GM20000 (cell line): ENCODE measurements around the gene WNK2.
A peak's percentile ranks its signal among the peaks of the same experiment; 100 is the strongest.

Experiments used
- DNase-seq: peaks from one replicate; pipeline ENCODE4 v3.0.0; 2012; ENCODE audit warnings: low spot score
- TF ChIP-seq, protein P1 (sequence below): IDR thresholded peaks from 2 replicates; pipeline ENCODE4 v1.5.1; 2012; ENCODE audit warnings: mild to moderate bottlenecking, control low read depth; ENCODE audit errors: extremely low read depth, missing control alignments

WNK2 gene

DNA sequence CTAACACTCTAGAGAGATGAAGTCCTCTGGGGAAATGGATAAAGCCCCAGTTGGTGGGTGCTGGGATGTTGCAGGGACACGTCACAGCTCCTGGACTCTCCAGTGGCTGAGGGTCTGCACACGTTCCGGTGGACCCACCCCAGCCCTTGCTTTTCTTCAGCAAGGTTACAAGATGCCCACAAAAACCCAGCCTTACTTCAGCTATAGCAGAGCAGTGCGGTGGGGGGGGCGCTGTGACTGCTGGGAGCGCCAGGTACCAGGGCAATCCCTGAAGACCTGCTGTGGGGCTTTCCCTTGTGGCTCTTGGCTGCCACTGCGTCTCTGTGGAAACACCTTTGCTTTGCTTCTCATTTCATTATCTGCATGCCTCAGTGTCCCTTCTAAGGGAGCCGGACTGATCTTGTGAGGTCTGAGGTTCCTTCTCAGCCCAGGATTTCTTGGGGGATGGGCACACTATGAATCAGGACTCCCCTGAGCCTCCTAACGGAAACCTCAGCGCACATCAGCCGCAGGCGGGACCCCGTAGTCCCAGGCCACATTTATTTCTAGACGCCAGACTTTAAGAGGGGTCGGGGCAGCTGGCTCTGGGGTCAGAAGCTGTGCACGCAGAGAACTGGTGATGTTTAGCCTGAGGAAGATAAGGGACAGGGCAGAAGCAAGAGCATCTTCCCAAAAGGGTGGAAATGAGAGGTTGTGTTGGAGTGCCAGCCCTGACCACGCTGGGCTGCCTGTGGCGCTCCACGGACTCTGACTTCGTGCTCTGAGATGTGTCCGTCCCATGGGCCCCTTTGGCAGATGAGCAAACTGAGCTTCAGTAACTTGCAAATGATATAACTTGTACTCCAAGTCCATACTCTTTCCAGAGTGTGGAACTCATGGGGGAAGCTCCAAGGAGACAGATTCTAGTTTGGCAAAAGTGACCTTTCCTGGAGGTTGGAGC lies 106.8 kb downstream of the WNK2 start:
- TF ChIP-seq, protein P1, sequence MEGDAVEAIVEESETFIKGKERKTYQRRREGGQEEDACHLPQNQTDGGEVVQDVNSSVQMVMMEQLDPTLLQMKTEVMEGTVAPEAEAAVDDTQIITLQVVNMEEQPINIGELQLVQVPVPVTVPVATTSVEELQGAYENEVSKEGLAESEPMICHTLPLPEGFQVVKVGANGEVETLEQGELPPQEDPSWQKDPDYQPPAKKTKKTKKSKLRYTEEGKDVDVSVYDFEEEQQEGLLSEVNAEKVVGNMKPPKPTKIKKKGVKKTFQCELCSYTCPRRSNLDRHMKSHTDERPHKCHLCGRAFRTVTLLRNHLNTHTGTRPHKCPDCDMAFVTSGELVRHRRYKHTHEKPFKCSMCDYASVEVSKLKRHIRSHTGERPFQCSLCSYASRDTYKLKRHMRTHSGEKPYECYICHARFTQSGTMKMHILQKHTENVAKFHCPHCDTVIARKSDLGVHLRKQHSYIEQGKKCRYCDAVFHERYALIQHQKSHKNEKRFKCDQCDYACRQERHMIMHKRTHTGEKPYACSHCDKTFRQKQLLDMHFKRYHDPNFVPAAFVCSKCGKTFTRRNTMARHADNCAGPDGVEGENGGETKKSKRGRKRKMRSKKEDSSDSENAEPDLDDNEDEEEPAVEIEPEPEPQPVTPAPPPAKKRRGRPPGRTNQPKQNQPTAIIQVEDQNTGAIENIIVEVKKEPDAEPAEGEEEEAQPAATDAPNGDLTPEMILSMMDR = no peak
- DNase-seq = peak; percentile 27

DNA sequence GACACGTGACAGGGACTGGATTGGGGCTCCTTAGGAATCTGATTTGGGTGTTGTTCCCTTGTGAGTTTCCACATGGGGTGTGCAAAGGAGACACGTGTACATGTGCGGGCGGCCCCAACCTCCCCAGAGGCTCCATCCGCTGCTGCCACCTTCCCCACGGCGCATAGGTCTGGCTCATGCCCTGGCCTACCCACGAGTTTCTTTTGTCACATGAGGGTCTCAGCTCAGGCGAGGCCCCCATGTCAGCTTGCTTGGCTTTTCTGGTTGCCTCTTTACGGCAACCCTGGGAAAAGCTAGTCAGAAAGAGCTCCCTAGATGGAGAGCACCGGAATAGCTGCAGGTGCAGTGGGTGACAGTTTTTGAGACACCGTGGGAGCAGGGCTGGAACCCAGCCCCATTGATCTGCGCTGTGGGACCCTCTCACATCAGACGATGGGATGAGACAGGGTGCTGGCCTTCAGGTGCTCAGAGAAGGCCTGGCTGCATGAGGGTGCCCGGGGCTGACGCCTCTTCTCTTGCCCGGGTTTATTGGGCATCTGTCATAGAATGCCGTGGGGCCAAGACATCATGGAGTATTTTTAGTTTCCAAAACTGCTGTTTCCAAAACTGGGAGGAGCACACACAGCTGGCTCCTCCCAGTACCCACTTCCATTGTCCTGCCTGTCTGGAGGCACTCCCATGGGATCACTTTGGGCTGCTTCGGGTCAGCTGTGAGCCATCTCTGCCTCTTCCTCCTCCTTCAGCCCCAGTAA lies 107.8 kb downstream of the WNK2 start:
- DNase-seq = peak; percentile 19
- TF ChIP-seq, protein P1 = no peak

DNA sequence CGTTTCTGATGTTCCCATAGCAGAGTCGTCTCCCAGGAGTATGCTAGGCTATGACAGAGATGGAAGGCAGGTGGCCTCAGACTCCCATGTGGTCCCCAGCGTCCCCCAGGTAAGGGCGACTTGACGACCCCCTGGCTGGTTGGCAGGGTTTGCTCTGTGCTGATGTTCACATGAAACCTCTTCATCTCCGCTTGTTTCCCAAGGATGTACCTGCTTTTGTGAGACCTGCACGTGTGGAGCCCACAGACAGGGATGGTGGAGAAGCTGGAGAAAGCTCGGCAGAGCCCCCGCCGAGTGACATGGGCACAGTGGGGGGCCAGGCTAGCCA lies 108.3 kb downstream of the WNK2 start:
- TF ChIP-seq, protein P1 = no peak
- DNase-seq = peak; percentile 31

DNA sequence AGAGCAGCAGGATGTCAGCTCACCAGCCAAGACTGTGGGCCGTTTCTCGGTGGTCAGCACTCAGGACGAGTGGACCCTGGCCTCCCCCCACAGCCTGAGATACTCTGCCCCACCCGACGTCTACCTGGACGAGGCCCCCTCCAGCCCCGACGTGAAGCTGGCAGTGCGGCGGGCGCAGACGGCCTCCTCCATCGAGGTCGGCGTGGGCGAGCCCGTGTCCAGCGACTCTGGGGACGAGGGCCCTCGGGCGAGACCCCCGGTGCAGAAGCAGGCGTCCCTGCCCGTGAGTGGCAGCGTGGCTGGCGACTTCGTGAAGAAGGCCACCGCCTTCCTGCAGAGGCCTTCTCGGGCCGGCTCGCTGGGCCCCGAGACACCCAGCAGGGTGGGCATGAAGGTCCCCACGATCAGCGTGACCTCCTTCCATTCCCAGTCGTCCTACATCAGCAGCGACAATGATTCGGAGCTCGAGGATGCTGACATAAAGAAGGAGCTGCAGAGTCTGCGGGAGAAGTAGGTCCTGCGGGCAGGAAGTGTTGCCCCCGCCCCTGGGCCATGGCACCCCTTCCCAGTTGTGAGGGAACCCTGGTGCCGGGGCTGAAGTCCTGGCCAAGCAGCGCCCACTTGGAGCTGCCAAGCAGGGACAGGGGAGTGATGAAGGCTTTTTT lies 108.9 kb downstream of the WNK2 start:
- peak; percentile 15 for DNase-seq
- TF ChIP-seq, protein P1 = no peak

DNA sequence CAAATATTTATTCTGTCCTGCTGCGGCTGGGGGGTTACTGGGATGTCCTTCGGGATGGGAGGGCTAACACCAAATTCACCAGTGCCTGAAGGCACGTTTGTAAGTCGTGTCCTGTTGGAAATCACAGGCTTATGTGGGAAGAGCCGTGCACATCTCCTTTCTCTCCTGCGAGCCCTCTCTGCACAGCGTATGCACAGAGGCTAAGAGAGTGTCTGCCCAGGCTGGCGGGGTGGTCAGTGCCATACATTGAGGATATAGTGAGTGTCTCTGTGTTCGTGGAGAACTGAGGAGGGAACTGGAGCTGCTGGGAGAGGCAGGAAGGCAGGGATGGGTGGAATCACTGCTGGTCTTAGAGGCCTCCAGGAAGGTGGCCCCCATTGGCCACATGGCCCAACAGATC lies 110.1 kb downstream of the WNK2 start:
- DNase-seq = peak; percentile 22

DNA sequence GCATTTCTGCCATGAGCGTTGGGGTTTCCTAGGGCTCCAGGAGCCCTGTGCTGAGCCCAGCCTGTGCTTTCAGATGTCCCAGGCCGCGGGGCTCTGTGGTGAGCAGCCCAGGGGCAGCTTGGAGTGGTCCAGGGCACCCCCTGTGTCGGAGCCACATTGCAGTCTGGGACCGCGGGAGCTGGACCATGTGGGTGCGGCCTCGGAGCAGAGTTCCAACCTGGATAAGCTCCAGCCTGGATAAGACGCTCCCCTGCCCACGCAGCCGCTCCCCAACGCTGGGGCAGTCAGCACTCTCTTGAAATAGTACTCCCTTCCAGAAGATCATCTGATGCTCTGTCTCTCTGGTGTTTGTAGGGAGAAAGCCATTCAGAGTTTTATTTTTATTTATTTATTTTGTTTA lies 111.1 kb downstream of the WNK2 start:
- peak; percentile 8 for DNase-seq
- TF ChIP-seq, protein P1 = no peak

More for the DNA sequence above, 110.1 kb downstream of the WNK2 start:
- TF ChIP-seq, protein P1 = no peak
